Hindlimb muscle (tissue), 1 donor: ENCODE results near the gene AKR1C2. TPM values are rescaled to one million over a fixed set of nuclear protein-coding genes. Genes with fewer than 3 reads are reported as not detected.

Source experiments
- polyA plus RNA-seq: library from polyadenylated mRNA; unstranded; fragments of 120-200 nt; gene quantifications from one replicate; pipeline ENCODE4 v1.2.1, GENCODE V29; 2013; ENCODE audit not compliant: insufficient read length

The AKR1C2 gene
- polyA plus RNA-seq, 1 donor = 5.7 TPM

Other genes starting within 250 kb of the AKR1C2 start
- gene AKR1E2, start 177.7 kb downstream of the AKR1C2 start, polyA plus RNA-seq = 3.8 TPM
- gene AKR1C1, start 40.4 kb downstream of the AKR1C2 start, polyA plus RNA-seq = 8.4 TPM
- gene AKR1C3, start 90.6 kb upstream of the AKR1C2 start, polyA plus RNA-seq = 1.0 TPM
- gene AKR1C8, start 181.3 kb upstream of the AKR1C2 start, polyA plus RNA-seq = not detected
- not detected for gene AKR1C4, start 193.0 kb upstream of the AKR1C2 start, polyA plus RNA-seq